GM12878 (cell line): ENCODE results near the gene ANO2. TPM values are rescaled to one million over a fixed set of nuclear protein-coding genes. Genes with fewer than 3 reads are reported as not detected.

Experiments used
- ATAC-seq: fragments of 200-7000 bp; cut with Tn5 transposase; 3 replicates; pipeline ENCODE4 v1.9.1; 2020; ENCODE audit warnings: mild to moderate bottlenecking, moderate library complexity
- BruUV-seq: library from RNA; stranded (reverse); fragments of 400-500 nt; replicated peaks from 2 replicates; lab custom pipeline; 2021; lab: Mats Ljungman, UMichigan
- CTCF ChIA-PET: fragments of 300-600 bp; sonication (Branson Sonifier 250); formaldehyde crosslinking; extraction: SDS; loops from one replicate; lab custom pipeline; 2021; ENCODE audit warnings: inconsistent platforms; lab: Yijun Ruan, JAX
- POLR2A ChIA-PET: fragments of 350-600 bp; formaldehyde crosslinking; extraction: SDS; loops from one replicate; lab custom pipeline; 2021; ENCODE audit warnings: inconsistent platforms; lab: Charles Lee
- RAD21 ChIA-PET: fragments of 300-600 bp; sonication (Branson Sonifier 250); formaldehyde crosslinking; loops from one replicate; lab custom pipeline; 2023; ENCODE audit warnings: antibody characterized with exemption; ENCODE audit not compliant: unreplicated experiment; lab: Charles Lee
- SMC1A ChIA-PET: fragments of 300-600 bp; sonication (Branson Sonifier 250); formaldehyde crosslinking; loops from one replicate; lab custom pipeline; 2023; ENCODE audit not compliant: unreplicated experiment, uncharacterized antibody; lab: Charles Lee
- DNase-seq: peaks from one replicate; pipeline ENCODE4 v3.0.0-alpha.2; 2011; ENCODE audit warnings: low read depth, low spot score
- FAIRE-seq: peaks from 3 replicates; lab custom pipeline; 2011; peaks lifted over from hg19 to GRCh38; lab: Jason Lieb, UNC
- H2AFZ ChIP-seq: 2 replicates; pipeline ENCODE4 v1.6.0; 2011; ENCODE audit warnings: low read depth, low read length, control low read depth; ENCODE audit not compliant: control insufficient read depth
- H3K27ac ChIP-seq: 2 replicates; pipeline ENCODE4 v1.5.1; 2011; ENCODE audit warnings: control low read depth; ENCODE audit not compliant: control insufficient read depth, insufficient read depth
- H3K27me3 ChIP-seq, 2 experiments: replicated peaks in 1 of 2; 2 replicates each; pipeline versions ENCODE4 v1.6.0 to v1.6.1; 2011; ENCODE audit warnings: low read length in 1 of 2; ENCODE audit not compliant: control insufficient read depth in 2 of 2, insufficient read depth in 2 of 2
- H3K36me3 ChIP-seq, 2 experiments: 2 replicates each; pipeline ENCODE4 v1.5.1; 2011; ENCODE audit warnings: low read length in 1 of 2; ENCODE audit not compliant: control insufficient read depth in 2 of 2, insufficient read depth in 2 of 2
- H3K4me1 ChIP-seq: 2 replicates; pipeline ENCODE4 v1.6.1; 2011; ENCODE audit warnings: mild to moderate bottlenecking, low read length, moderate library complexity, mixed read lengths; ENCODE audit not compliant: control insufficient read depth, insufficient read depth
- H3K4me2 ChIP-seq: 2 replicates; pipeline ENCODE4 v1.6.0; 2011; ENCODE audit warnings: control low read depth; ENCODE audit not compliant: control insufficient read depth, insufficient read depth
- H3K4me3 ChIP-seq: fragments of 200-600 bp; sonication (generic); 2 replicates; pipeline ENCODE4 v1.5.1; 2016
- H3K79me2 ChIP-seq: 2 replicates; pipeline ENCODE4 v1.6.0; 2011; ENCODE audit warnings: low read length; ENCODE audit not compliant: control insufficient read depth, insufficient read depth
- H3K9ac ChIP-seq: 2 replicates; pipeline ENCODE4 v1.8.0; 2011; ENCODE audit warnings: low read length, control low read depth, mixed read lengths; ENCODE audit not compliant: control insufficient read depth, insufficient read depth
- H3K9me3 ChIP-seq: replicated peaks from 3 replicates; pipeline ENCODE4 v1.5.1; 2011; ENCODE audit warnings: mild to moderate bottlenecking, low read length; ENCODE audit not compliant: control insufficient read depth, insufficient read depth
- H4K20me1 ChIP-seq: 2 replicates; pipeline ENCODE4 v1.6.0; 2011; ENCODE audit not compliant: control insufficient read depth, insufficient read depth
- BRCA1 ChIP-seq: IDR thresholded peaks from 2 replicates; pipeline ENCODE4 v1.6.1; 2011; ENCODE audit warnings: low read depth, low read length, improper control_type of control experiment
- CREM ChIP-seq: IDR thresholded peaks from 2 replicates; pipeline ENCODE4 v1.6.1; 2014; ENCODE audit warnings: antibody characterized with exemption, low read depth
- IRF3 ChIP-seq: fragments of 450-650 bp; IDR thresholded peaks from 2 replicates; pipeline ENCODE4 v1.6.1; 2014; ENCODE audit warnings: mild to moderate bottlenecking
- KAT2A ChIP-seq: conservative IDR thresholded peaks from 2 replicates; pipeline ENCODE4 v1.6.1; 2011; ENCODE audit warnings: low read depth, low read length; ENCODE audit not compliant: control insufficient read depth
- MAX ChIP-seq: IDR thresholded peaks from 2 replicates; pipeline ENCODE4 v1.6.1; 2012; ENCODE audit warnings: low read depth, low read length, improper control_type of control experiment
- NFYA ChIP-seq: IDR thresholded peaks from 2 replicates; pipeline ENCODE4 v1.6.1; 2011; ENCODE audit warnings: low read depth, mild to moderate bottlenecking, low read length, improper control_type of control experiment, borderline replicate concordance
- NR2F1 ChIP-seq: fragments of 450-650 bp; conservative IDR thresholded peaks from 2 replicates; pipeline ENCODE4 v1.6.1; 2017; ENCODE audit warnings: mild to moderate bottlenecking
- NRF1 ChIP-seq: conservative IDR thresholded peaks from 2 replicates; pipeline ENCODE4 v1.6.1; 2011; ENCODE audit warnings: mild to moderate bottlenecking, low read depth, low read length, improper control_type of control experiment
- PAX8 ChIP-seq: fragments of 450-650 bp; IDR thresholded peaks from 2 replicates; pipeline ENCODE4 v1.6.1; 2017; ENCODE audit warnings: mild to moderate bottlenecking, moderate library complexity
- POU2F2 ChIP-seq: IDR thresholded peaks from 3 replicates; pipeline ENCODE4 v1.6.1; 2011; ENCODE audit warnings: low read depth, mild to moderate bottlenecking, low read length, borderline replicate concordance
- RFX5 ChIP-seq: IDR thresholded peaks from 2 replicates; pipeline ENCODE4 v1.6.1; 2011; ENCODE audit warnings: low read depth, low read length, improper control_type of control experiment
- SREBF1 ChIP-seq: IDR thresholded peaks from 2 replicates; pipeline ENCODE4 v1.6.1; 2012; ENCODE audit warnings: mild to moderate bottlenecking, low read length
- STAT1 ChIP-seq: fragments of 450-650 bp; conservative IDR thresholded peaks from 2 replicates; pipeline ENCODE4 v1.6.1; 2014; ENCODE audit warnings: antibody characterized with exemption, mild to moderate bottlenecking
- SUPT20H ChIP-seq: IDR thresholded peaks from 2 replicates; pipeline ENCODE4 v1.6.1; 2011; ENCODE audit warnings: low read depth, mild to moderate bottlenecking, low read length, moderate library complexity, borderline replicate concordance; ENCODE audit not compliant: control insufficient read depth
- TCF12 ChIP-seq: IDR thresholded peaks from 2 replicates; pipeline ENCODE4 v1.6.1; 2011; ENCODE audit warnings: low read depth, mild to moderate bottlenecking, low read length
- ZZZ3 ChIP-seq: IDR thresholded peaks from 2 replicates; pipeline ENCODE4 v1.6.1; 2011; ENCODE audit warnings: low read depth; ENCODE audit not compliant: control insufficient read depth, insufficient read length
- WGBS: methylation state at CpG from one replicate; pipeline ENCODE4 v1.1.6; 2016; ENCODE audit warnings: low lambda C conversion rate; ENCODE audit not compliant: insufficient replicate concordance, insufficient coverage; ENCODE audit errors: missing lambda C conversion rate; 5-methylcytosine and 5-hydroxymethylcytosine counted together
- in situ Hi-C: fragments of 300-500 bp; cut with MboI; formaldehyde crosslinking; loops from 9 replicates; pipeline ENCODE4 v1.14.3; 2018; ENCODE audit warnings: mixed read lengths
- intact Hi-C: fragments of 100-400 bp; cut with micrococcal nuclease; formaldehyde crosslinking; loops from one replicate; pipeline ENCODE4 v1.14.2; 2022; ENCODE audit not compliant: unreplicated experiment
- polyA plus RNA-seq, 11 experiments: library from polyadenylated mRNA; depleted of rRNA in 4 of 11; unstranded in 6 of 11; stranded (reverse) in 5 of 11; fragments of >200 nt; fragmentation: Nextera tagmentation in 4 of 11; fragmentation: Illumina TruSeq in 1 of 11; extraction: Ambion mirVana in 4 of 11; extraction: Trizol in 1 of 11; gene quantifications; 1 replicate in 1 of 11; 2 replicates in 10 of 11; pipeline versions ENCODE4 v1.2.1 to v1.2.3, GENCODE V29; 2011 to 2016; ENCODE audit warnings: inconsistent platforms in 2 of 11, missing spikeins in 2 of 11, low read depth in 1 of 11
- total RNA-seq, 4 experiments: library from RNA; depleted of rRNA in 3 of 4; stranded (reverse); fragments of >200 nt in 3 of 4; fragmentation: Illumina TruSeq in 1 of 4; extraction: Trizol in 1 of 4; gene quantifications; 2 replicates each; pipeline versions ENCODE4 v1.2.1 to v1.2.3, GENCODE V29; 2013 to 2021
- TF ChIP-seq, protein P1 (sequence below): fragments of 450-650 bp; IDR thresholded peaks from 2 replicates; pipeline ENCODE4 v1.6.1; 2018; ENCODE audit warnings: mild to moderate bottlenecking, low read depth, moderate library complexity; ENCODE audit not compliant: partially characterized antibody
- TF ChIP-seq, protein P2 (sequence below): IDR thresholded peaks from 2 replicates; pipeline ENCODE4 v1.6.1; 2012; ENCODE audit warnings: low read depth, low read length, improper control_type of control experiment
- TF ChIP-seq, protein P3 (sequence below): IDR thresholded peaks from 2 replicates; pipeline ENCODE4 v1.6.1; 2011; ENCODE audit warnings: low read depth, low read length, improper control_type of control experiment, borderline replicate concordance

Gene ANO2
- total and polyA plus RNA-seq, 10 of the 15 experiments (the other 5 are each of a cell fraction or from before 2014, with no cell fraction given) = not detected

- TF ChIP-seq, protein P1, sequence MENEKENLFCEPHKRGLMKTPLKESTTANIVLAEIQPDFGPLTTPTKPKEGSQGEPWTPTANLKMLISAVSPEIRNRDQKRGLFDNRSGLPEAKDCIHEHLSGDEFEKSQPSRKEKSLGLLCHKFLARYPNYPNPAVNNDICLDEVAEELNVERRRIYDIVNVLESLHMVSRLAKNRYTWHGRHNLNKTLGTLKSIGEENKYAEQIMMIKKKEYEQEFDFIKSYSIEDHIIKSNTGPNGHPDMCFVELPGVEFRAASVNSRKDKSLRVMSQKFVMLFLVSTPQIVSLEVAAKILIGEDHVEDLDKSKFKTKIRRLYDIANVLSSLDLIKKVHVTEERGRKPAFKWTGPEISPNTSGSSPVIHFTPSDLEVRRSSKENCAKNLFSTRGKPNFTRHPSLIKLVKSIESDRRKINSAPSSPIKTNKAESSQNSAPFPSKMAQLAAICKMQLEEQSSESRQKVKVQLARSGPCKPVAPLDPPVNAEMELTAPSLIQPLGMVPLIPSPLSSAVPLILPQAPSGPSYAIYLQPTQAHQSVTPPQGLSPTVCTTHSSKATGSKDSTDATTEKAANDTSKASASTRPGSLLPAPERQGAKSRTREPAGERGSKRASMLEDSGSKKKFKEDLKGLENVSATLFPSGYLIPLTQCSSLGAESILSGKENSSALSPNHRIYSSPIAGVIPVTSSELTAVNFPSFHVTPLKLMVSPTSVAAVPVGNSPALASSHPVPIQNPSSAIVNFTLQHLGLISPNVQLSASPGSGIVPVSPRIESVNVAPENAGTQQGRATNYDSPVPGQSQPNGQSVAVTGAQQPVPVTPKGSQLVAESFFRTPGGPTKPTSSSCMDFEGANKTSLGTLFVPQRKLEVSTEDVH = no peak
- TF ChIP-seq SREBF1 (no peak), SUPT20H (no peak), NRF1 (no peak), NR2F1 (no peak), NFYA (no peak), STAT1 (no peak)
Measured at GRCh38 chr12:5987573-5987972, 42.5 kb upstream of the ANO2 start (continued).

DNA sequence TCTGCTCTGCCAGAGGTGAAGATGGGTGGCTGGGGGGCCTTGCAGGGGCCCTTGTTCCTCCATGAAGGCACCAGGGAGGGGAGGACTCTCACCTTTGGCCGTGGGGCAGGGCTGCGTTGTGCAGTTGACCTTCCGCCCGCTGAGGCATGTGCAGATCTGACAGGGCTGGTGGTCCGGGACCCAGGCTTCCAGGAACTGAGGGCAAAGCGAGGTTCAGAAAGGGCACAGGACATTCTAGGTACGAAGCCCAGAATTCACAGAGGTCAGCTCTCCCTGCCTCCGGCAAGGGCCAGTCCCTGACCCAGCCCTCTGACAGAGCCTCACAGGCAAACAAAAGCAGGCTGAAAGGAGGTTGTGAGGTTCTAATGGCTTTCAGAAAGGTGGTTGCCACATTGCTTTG is 40.4 kb upstream of the ANO2 start:
- WGBS = 33% methylated on average over 8 of the region's 8 CpGs
- in situ Hi-C loops (loop anchor here (5.0 kb wide), 2 partner anchors 57 to 302 kb away; no protein-coding TSS in a partner anchor), intact Hi-C loops (no loop called here)
- TF ChIP-seq POU2F2 (no peak), ZZZ3 (no peak), TCF12 (no peak), SREBF1 (no peak), BRCA1 (no peak), KAT2A (no peak), RFX5 (no peak), MAX (no peak), PAX8 (no peak), CREM (no peak), STAT1 (no peak), IRF3 (no peak)
- TF ChIP-seq, protein P2, sequence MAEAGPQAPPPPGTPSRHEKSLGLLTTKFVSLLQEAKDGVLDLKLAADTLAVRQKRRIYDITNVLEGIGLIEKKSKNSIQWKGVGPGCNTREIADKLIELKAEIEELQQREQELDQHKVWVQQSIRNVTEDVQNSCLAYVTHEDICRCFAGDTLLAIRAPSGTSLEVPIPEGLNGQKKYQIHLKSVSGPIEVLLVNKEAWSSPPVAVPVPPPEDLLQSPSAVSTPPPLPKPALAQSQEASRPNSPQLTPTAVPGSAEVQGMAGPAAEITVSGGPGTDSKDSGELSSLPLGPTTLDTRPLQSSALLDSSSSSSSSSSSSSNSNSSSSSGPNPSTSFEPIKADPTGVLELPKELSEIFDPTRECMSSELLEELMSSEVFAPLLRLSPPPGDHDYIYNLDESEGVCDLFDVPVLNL = no peak
- TF ChIP-seq, protein P3, sequence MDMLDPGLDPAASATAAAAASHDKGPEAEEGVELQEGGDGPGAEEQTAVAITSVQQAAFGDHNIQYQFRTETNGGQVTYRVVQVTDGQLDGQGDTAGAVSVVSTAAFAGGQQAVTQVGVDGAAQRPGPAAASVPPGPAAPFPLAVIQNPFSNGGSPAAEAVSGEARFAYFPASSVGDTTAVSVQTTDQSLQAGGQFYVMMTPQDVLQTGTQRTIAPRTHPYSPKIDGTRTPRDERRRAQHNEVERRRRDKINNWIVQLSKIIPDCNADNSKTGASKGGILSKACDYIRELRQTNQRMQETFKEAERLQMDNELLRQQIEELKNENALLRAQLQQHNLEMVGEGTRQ = no peak

More for the DNA sequence above, 40.4 kb upstream of the ANO2 start:
- Histone ChIP-seq H3K79me2 (no peaks in the 10 kb centered on the region), H4K20me1 (no peaks in the 10 kb centered on the region), H3K4me3 (no peak overlapping the region), H3K4me1 (no peaks in the 10 kb centered on the region), H3K36me3 (no peaks in the 10 kb centered on the region), H3K4me2 (no peak overlapping the region), H3K9me3 (no peaks in the 10 kb centered on the region), H3K9ac (no peak overlapping the region), H3K27me3 (no peaks in the 10 kb centered on the region), H3K27ac (no peak overlapping the region), H2AFZ (no peak overlapping the region)
- FAIRE-seq (no peak), ATAC-seq (no peak), DNase-seq (no peak)
- RAD21 ChIA-PET = no interaction called here
- SMC1A ChIA-PET = no interaction called here
- CTCF ChIA-PET = no interaction called here
- BruUV-seq = no TSS peak
- POLR2A ChIA-PET = no interaction called here
